RPMI7951 (cell line): ENCODE results near the gene TP53BP1. TPM values are rescaled to one million over a fixed set of nuclear protein-coding genes. Genes with fewer than 3 reads are reported as not detected.

ENCODE experiments used
- DNase-seq: peaks from one replicate; pipeline ENCODE4 v3.0.0-alpha.2; 2012; ENCODE audit warnings: low read depth
- total RNA-seq: library from RNA; depleted of rRNA; stranded (reverse); fragments of >200 nt; shearing (Covaris generic); gene quantifications from 2 replicates; pipeline ENCODE4 v1.2.3, GENCODE V29; 2014

The TP53BP1 gene
- total RNA-seq, 1 experiment from 2014 or later = 26.7 TPM

DNA sequence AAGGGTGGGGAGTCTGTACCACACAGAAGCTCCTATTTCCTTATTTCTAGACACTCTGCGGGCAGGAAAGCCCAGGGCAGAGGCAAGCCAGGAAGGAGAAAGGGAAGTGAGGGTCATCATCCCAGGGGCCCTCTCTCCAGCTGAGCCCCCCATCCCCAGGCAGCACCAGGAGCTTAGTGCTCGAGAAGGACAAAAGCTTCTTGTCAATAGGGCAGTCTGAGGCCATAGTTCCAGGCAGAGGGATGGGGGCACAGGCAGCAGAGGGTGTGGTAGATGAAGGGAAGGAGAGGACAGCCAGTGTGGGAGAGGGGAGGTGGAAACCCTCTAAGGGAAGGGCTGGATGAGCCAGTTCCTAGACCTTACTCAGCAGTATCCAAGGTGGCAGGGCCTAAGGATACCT lies 27.2 kb upstream of the TP53BP1 start:
- no peak for DNase-seq

DNA sequence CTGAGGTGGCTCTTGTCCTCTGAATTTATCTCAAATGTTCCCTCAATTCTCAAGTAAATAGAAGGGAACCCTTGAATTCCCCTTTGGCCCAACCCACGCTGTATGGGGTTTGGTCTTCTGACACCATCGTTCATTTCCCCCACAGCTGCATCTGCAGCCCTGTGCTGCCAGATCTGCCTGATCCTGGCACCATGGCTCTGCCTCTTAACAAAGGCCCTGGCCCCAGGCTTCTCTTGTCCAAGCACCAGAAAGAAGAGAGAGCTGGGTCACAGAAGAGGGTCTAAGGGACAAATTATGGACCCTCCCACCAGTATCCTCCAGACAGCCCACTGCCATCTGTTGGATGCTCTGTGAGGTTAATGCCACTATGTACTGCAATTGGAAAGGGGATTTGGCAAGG lies 26.2 kb upstream of the TP53BP1 start:
- DNase-seq = no peak

DNA sequence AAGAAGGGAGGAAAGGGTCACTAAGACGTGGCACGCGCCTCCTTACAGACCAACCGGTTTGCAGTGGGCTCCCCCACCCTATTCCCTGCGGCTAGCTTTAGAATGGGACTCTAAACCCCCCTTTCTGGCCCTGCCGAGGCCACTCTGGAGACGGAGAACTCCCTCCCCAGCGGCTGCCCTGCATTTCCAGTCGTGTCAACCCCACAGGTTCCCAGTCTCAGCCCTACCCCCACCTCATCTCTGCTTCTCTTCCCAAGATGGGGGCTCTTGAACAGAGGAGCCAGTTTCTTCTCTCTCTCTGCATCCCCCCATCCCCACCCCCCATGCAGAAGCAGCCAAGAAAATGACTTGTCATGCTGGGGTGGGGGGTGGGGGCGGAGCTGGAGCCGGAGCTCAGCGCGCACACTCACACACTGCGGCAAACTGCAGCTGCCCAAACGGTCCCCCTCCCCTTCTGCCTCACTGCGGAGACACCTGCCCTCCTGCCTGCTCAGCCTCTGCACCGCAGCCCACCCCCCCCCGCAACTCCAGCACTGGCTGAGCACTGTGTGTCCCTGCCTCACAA lies 25.3 kb upstream of the TP53BP1 start:
- DNase-seq = no peak

DNA sequence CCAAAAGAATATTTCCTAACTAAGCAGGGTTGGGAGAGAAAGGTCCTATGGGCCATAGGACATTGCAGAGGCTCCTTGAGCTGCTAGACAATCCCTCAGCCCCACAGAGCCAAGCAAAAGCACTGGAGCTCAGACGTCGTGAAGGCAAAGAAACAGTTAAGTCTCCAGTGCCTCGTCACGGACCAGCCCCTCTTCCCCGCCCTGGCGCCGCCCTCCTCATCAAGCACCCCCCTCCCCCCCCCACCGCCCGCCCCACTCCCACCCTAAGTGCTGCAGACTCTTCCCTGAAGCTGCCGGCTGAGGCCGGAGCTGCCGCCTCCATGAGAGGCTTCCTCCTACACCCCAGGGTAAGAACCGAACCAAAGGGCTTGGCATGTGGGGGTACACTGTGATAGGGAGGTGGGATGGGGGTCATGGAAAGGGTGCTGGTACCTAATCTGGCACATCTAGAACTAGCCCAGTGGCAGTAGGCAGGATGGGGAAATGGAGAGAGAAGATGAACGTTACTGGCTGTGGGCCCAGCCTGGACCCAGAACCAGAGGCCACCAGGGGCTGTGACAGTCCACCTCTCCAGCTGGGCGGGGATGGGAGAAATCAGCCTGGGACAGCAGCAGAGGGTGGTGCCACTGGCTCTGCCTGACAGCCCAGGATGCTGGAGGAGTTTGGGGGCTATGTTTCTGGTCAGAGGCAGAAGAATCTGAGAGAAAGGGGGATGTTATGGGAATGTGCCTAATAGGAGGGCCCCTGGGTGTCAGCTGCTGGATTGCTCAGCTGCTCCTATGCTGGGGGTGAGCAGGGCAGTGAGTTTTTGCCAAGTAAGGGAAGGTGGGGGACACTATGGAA lies 24.6 kb upstream of the TP53BP1 start, which contains the start of gene MAP1A:
TSS of gene MAP1A (plus strand) at position 255 of the 843 bp plus-strand sequence. CDS start 3,866 bp downstream, outside the sequence.
- DNase-seq = no peak

DNA sequence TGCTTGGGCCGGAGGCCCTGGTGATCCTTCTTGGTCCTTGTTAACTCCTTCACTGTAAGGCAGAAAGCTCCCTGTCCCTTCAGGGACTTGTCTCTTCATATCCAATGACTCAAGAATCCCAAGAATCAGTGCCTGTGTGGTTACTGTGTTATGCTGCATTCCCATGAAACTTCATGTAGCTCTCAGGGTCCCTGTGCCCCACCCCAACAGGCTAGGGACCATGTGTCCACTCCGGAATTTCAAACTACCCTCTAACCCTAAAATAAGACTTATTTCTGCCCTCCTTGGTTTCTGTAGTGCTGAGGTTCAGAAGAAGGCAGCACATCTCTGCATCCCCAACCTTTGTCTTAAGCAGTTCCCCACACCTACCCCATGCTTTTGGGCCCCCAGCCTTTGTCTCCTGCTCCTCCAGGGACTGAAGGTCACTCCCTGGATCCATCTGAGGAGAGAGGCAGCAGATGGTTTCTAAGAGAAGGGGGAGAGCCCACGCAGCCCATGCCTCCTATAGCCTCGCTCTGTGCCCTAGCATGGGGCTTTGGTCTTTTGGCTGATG lies 23.9 kb upstream of the TP53BP1 start:
- DNase-seq = peak; percentile 15

DNA sequence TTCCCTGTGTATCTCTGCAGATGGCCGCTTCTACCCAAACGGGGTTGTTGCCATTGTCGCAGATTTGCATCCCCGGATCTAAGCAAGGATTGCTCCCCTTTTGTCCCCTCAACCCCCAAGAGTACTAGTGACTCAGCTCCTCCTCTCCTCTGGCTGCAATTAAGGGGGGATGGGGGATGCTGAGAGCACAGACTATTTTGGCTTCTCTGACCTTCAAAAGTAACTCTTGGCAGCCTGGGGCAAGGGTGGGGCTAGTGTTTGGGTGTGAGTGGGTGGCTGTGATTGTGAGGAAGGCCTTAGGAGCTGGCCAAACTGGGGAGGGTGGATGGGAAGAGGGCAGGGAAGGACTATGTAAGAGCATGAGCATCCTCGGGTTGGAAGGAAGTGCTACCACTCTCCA lies 23.2 kb upstream of the TP53BP1 start:
- peak; percentile 64 for DNase-seq

DNA sequence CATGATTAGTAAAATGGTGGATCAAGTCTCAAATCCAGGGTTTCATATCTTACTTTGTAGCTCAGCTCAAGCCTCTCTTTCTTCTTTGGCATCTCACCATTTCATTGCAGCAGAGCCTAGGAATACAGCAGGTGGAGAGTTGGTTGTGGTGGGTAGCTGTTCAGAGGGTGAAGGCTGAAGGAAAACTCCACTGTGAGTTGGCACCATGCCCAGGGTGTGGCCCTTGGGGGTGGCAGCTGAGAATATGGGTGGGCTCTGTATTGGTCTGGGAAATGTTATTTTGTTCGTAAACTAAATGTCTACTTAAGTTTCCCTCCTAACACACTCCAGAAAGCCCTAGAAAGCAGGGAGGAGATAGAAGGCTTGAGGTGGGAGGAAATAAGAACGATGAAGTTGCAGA lies 22.8 kb upstream of the TP53BP1 start:
- DNase-seq = no peak

DNA sequence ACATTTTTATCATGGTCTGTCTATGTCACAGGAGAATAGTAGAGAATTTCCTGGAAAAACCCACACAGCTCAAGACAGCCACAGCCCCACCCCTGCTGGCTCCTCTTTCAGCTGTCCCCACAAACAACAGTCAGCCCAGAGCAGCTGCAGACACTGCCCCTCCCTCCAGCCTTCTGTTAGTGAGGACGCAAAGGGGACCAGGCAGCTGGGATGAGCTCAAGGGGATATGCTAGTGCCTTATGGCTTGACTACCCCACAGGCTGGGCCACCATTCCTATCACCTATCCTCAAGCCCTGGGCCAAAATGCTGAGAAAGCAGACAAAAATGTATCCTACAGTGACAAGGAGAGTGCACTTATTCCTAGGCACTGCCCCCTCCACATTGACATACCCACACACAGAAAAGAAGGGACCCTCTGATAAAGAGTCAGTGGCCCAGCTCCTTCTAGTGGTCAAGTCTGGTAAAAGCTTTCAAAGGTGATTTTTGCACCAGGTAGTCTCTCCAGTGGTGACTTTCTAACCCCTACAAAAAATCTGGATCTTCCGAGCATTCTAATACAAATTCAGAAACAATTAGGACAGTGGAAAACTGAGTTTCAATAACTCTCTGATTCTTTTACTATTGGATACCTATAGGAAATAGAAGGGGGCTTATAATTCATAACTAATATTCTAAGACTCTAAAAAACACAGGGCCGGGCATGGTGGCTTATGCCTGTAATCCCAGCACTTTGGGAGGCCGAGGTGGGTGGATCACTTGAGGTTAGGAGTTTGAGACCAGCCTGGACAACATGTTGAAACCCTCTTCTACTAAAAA lies 21.5 kb upstream of the TP53BP1 start:
- peak; percentile 44 for DNase-seq

DNA sequence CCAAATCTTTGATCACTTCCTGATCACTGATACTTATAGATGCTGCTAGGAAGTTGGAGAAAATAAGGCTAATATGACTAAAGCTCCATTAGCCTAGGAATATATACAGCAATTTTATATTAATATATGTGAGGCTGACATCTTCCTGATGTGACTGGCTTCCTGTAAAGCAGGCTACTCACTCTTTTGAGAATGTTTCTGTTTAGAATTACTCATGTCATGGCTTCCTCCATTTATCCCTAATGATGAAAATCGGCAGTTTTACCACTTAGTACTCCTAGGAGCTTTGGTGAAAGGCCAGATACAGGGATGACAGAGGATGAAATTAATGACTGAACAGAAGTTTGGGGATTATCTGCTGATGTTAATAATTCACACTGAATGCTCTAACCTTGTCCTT lies 20.6 kb upstream of the TP53BP1 start:
- DNase-seq = no peak

DNA sequence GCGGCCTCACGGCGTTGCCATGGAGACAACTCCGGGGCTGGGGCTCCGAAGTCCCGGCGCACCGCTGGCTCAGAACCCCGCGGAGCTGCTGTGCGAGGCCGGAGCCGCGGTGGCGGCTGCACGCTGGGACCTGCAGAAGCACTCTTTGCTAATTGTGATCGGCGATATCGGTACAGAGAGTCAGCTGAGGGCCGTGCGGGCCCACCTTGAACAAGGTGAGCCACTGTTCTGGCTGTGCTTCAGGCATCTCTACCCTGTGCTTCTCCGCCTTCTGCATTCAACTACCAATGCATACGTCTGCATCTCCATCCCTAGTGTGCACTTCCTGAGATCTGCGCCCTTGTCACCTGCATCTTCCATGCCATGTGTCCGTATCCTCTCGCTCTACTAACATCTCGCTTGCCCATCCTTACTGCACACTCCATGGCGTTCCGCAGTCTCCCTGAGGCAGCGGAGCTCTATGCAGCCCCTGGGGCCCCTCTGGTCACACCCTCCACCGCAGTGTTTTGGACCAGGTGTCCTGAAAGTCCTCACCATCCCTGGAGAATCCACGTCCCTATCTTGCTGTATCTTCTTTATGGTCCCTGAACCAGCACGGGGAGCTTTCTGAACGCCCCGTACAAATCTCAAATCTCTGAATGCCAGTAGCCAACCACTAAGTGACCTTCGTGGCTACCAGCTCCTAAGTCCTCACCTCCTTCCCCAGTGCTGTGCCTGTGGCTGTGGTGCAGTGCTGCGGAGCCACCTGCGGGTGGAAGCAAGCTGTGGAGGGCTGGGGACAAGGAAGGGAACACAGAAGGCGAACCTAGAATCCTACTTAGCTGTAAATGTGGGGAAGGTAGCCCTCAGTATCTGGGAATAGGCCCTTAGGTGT lies 18.3 kb upstream of the TP53BP1 start:
- peak; percentile 26 for DNase-seq

DNA sequence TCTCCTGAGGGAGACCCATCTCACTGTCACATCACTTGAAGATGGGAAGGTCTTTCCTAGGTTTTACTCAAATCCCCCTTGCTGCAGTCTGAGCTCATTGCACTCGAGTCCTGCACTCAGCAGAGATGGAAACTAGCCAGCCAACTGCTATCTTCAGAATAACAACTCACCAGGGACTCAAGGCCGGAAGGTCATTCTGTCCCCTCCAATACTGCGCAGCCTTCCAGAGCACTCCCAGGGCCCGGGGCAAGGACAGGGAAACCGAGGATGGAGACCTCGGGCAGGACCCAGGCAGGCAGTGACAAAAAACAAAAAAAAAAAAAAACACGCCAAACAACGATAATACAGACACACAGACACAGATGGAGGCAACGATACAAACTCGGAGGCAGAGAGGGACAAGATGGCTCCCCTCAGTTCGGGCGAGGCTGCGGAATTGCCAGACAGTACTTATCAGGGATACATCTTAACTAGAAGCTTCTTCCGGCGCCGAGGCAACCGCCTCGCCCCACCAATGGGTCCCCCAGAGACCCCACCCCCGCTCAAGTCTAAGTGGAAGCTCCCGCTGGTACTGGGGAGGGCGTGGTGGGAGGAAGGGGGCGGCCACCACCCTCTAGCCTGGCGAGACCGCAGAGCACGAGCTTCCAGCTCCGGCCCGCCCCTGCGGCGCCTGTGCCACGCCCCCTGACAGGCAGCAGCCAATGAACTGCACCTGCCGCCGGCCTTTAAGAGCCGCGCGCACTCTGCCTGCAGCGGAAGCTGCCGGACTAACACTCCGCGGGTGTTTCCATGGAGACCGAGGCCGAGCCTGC lies 17.4 kb upstream of the TP53BP1 start:
- peak; percentile 99 for DNase-seq

DNA sequence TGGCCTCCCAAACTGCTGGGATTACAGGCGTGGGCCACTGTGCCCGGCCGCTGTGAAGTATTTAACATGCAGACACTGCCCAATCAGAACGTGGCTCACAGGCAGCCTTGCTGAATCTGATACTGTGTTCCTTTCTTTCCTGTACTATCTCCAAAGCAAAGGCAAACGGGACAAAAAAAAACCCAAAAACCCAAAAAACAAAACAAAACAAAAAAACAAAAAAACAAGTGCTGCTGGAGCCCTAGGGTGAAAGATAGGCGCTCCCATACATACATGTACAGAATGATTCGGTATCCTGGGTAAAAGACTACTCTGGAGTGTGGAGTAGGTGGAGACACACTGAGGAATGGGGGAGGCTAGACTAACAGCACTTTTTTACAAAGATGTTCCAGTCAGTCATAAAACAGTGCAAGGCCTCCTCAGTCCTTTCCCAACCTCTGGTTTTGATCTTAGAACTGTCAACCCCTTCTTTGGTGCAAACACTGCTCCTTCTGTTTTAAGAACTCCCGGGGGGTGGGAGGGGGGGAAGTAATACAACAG lies 16.8 kb upstream of the TP53BP1 start:
- peak; percentile 65 for DNase-seq

DNA sequence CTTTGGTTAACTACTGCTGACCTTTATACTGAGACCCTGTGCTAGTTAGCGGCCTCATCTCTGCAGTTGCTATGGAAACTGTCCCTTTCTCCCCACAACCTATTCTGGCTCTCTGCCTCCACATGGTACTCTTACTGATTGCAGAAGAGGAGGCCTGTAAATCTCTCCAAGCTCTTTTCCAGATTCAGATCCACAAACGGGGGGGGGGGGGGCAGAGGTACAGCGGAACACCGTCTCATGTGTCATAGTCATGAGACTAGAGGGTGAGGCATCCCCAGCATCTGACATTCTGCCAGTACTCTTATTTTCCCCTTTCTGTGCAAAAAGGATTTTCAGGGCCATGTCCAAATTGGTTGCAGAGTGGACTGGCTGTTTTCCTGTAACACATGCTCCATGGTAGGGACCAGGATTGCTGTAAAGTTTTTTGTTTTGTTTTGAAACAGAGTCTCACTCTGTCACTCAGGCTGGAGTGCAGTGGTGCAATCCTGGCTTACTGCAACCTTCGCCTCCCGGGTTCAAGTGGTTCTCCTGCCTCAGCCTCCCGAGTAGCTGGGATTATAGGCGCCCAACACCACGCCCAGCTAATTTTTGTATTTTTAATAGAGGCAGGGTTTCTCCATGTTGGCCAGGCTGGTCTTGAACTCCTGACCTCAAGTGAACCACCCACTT lies 16.2 kb upstream of the TP53BP1 start:
- peak; percentile 52 for DNase-seq

DNA sequence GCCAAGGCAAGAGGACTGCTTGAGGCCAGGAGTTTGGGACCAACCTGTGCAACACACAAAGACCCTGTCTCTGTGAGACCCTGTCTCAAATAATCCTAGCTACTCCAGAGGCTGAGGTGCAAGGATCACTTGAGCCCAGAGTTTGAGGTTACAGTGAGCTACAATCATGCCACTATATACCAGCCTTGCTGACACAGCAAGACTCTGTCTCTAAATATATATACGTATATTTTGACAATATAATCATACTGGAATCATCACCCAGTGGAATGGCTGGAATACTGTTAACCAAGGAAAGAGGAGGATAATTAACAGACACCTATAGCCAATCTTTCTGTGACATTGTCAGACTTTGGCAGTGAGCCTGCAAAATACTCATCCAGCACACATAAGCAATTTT lies 15.5 kb upstream of the TP53BP1 start:
- DNase-seq = no peak

DNA sequence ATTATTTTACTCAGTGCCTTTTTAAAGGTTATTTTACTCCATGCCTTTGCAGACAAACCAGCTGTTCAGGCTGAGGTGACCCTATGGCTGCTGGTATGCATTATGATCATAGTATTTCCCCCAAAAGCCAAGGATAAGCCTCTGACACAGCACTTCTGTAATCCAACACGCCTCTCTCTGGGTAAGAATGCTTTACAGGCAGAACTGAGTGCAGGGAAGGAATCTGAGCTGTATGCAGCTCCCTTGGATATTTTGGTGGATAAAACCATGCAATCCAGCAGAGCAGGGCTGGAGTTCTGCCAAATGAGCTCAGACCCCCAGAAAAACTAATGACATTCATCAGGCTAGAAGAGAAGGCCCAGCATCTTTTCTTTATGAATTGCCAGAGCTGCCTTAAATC lies 12.8 kb upstream of the TP53BP1 start:
- no peak for DNase-seq

DNA sequence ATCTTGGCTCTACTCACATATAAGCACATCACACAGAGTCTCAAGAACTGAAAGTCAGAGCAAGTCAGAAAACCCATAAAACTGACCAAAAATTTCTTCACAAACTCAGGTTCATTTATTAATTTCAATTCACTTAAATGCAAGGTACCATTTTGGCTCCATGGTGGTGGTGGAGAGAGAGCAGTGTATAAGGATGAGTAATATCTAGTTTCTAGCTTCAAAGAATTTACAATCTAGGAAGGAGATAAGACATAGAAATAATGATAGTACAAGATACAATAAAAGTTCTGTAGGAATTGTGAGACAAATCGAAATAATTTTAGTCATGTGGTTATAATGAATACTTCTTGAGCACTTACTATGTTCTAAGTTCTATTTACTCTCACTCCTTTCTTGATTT lies 6.7 kb upstream of the TP53BP1 start:
- no peak for DNase-seq

DNA sequence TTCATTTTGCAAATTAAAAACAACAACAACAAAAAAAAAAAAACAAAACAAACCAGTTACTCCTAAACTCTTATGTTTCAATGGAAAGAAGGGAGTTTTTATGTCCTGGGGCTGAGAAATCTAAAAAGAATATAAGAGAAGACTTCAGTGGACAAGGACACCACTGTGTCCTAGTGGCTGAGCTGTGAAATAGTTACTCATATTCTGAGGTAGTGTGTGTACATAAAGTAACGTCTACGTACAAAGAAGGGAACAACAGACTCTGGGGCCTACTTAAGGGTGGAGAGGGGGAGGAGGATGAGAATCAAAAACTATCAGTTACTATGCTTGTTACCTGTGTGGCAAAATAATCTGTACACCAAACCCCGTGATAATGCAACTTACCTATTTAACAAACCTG lies 6.0 kb upstream of the TP53BP1 start:
- DNase-seq = no peak

DNA sequence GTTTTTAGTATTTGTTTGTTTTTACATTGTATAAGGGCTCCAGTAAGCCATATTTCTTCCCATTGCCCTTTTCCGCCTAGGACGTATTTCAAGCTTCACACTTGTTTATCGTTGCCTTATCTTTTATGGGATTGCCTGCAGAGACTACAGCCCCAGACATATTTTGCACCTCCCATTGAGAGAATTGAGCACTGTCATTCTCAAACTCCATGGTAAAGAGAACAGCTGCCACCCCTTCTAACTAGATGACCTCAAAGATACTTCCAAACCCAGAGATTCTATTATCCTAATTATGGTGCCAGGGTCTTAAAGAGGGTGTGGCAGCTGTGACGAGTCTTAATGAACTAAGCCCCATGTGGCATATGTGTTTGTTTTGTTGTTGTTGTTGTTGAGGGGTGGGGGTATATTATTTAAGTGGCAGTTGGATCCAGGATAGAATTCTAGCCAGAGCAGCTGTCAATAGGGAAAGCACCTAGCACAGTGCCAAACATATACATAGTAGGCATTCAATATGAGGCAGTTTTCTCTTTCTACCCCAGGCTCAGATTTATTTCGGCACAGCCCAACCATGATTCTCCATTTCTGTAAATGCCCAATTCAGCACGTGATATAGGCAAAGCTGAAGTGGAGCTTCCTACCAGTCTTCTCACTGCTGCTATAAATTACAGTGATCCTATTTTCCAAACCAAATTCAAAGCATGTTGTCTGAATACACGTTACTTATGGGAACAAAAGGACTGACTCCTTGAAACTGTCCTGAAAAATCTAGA lies 932 bp upstream of the TP53BP1 start:
- DNase-seq = no peak

DNA sequence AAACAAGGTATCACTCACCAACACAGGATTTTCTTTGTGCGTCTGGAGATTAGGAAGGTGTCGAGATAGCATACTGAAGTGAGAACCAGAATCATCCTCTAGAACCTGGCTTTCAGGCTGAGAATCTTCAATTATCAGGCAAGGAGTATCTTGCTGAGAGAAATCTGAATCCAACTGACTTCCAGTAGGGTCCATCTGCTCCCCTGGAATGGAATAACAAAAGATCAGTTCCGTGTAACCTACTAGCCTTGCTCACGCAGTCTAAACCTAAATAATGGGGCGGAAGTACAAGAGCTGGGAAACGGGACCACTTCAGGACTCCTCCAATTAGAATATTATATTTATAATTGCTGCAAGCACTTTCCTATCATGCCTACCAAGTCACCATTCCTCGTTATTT lies 690 bp downstream of the TP53BP1 start:
- DNase-seq = no peak
